Spleen (tissue), 11 donors: Measurements from ENCODE around the gene GNB1. TPM values are rescaled to one million over a fixed set of nuclear protein-coding genes. Genes with fewer than 3 reads are reported as not detected.

Experiments
- DNase-seq: peaks from one replicate; pipeline ENCODE4 v3.0.0-alpha.2; 2020
- H3K27ac ChIP-seq, 8 donors: fragments of 200-600 bp; sonication (generic) in 7 of 8; 1 replicate in 4 of 8; 2 replicates in 4 of 8; pipeline versions ENCODE4 v1.5.0 to v1.8.0; 2016 to 2021; ENCODE audit warnings: inconsistent platforms in 4 of 8, mild to moderate bottlenecking in 4 of 8, moderate library complexity in 1 of 8
- H3K27me3 ChIP-seq, 7 donors: fragments of 200-600 bp; sonication (generic) in 6 of 7; replicated peaks in 1 of 7; 1 replicate in 4 of 7; 2 replicates in 3 of 7; pipeline versions ENCODE4 v1.5.0 to v1.8.0; 2016 to 2021; ENCODE audit warnings: inconsistent platforms in 3 of 7, mild to moderate bottlenecking in 1 of 7
- H3K36me3 ChIP-seq, 6 donors: fragments of 200-600 bp; sonication (generic) in 5 of 6; 1 replicate in 4 of 6; 2 replicates in 2 of 6; pipeline versions ENCODE4 v1.5.0 to v1.8.0; 2016 to 2021; ENCODE audit warnings: inconsistent platforms in 2 of 6
- H3K4me1 ChIP-seq, 6 donors: fragments of 200-600 bp; sonication (generic) in 5 of 6; 1 replicate in 3 of 6; 2 replicates in 3 of 6; pipeline versions ENCODE4 v1.5.0 to v1.8.0; 2016 to 2021; ENCODE audit warnings: inconsistent platforms in 3 of 6
- H3K4me3 ChIP-seq, 8 donors: fragments of 200-600 bp; sonication (generic) in 7 of 8; 1 replicate in 4 of 8; 2 replicates in 4 of 8; pipeline versions ENCODE4 v1.5.0 to v1.8.0; 2016 to 2021; ENCODE audit warnings: inconsistent platforms in 4 of 8, mild to moderate bottlenecking in 4 of 8, moderate library complexity in 2 of 8
- H3K9me3 ChIP-seq, 8 donors: fragments of 200-600 bp; sonication (generic) in 7 of 8; 1 replicate in 4 of 8; 2 replicates in 4 of 8; pipeline versions ENCODE4 v1.5.0 to v1.8.0; 2016 to 2021; ENCODE audit warnings: inconsistent platforms in 4 of 8
- CTCF ChIP-seq, 11 experiments: fragments of 200-600 bp in 7 of 11; fragments of 450-650 bp in 4 of 11; sonication (generic) in 4 of 11; IDR thresholded peaks in 8 of 11; conservative IDR thresholded peaks in 3 of 11; 1 replicate in 7 of 11; 2 replicates in 4 of 11; pipeline versions ENCODE4 v1.4.0 to v1.8.0; 2016 to 2021; ENCODE audit warnings: antibody characterized with exemption in 11 of 11, inconsistent platforms in 4 of 11, mild to moderate bottlenecking in 1 of 11
- POLR2A ChIP-seq, 3 donors: fragments of 450-650 bp; IDR thresholded peaks; one replicate each; pipeline ENCODE4 v1.5.1; 2017; ENCODE audit warnings: antibody characterized with exemption in 3 of 3, mild to moderate bottlenecking in 1 of 3
- POLR2AphosphoS5 ChIP-seq, 3 donors: sonication (generic); formaldehyde crosslinking; IDR thresholded peaks; one replicate each; pipeline ENCODE4 v1.5.1; 2017; ENCODE audit warnings: antibody characterized with exemption in 3 of 3
- WGBS, 5 donors: extraction: QIAGEN DNeasy Blood & Tissue Kit in 3 of 5; methylation state at CpG; one replicate each; pipeline versions ENCODE4 v1.1.5 to v1.1.7; 2013 to 2018; 5-methylcytosine and 5-hydroxymethylcytosine counted together
- intact Hi-C: fragments of 100-400 bp; cut with DNase I; formaldehyde crosslinking; loops from one replicate; pipeline ENCODE4 v1.15.0; 2023; ENCODE audit warnings: low total_unique reads
- polyA plus RNA-seq, 3 donors: library from polyadenylated mRNA; stranded (reverse); fragments of 200-250 nt; gene quantifications; one replicate each; pipeline ENCODE4 v1.2.1, GENCODE V29; 2013
- total RNA-seq, 7 donors: library from RNA; depleted of rRNA in 3 of 7; stranded (reverse); fragments of >200 nt in 3 of 7; fragmentation: NEBNext Ultra II Directional in 4 of 7; extraction: Animal tissue kit (Norgen Biotek cat#: 25700) in 4 of 7; gene quantifications; one replicate each; pipeline versions ENCODE4 v1.1.0 to v1.2.1, GENCODE V29; 2016 to 2021
- donor health status: healthy with polysubstance abuse.
- donor health status: DM: no; HTN: no; CAD: no; lungs with moderate emphysema.
- donor health status: DM: no; HTN: no; CAD: no.
- donor health status: Bipolar disorder and iron deficiency.
- donor health status: healthy.
- donor health status: DM: no; HTN: no; CAD: no.
- donor health status: DM: yes; HTN: yes; CAD: no.

Gene GNB1
- total and polyA plus RNA-seq, 10 donors: 76.0 to 304 (median 214) TPM

DNA sequence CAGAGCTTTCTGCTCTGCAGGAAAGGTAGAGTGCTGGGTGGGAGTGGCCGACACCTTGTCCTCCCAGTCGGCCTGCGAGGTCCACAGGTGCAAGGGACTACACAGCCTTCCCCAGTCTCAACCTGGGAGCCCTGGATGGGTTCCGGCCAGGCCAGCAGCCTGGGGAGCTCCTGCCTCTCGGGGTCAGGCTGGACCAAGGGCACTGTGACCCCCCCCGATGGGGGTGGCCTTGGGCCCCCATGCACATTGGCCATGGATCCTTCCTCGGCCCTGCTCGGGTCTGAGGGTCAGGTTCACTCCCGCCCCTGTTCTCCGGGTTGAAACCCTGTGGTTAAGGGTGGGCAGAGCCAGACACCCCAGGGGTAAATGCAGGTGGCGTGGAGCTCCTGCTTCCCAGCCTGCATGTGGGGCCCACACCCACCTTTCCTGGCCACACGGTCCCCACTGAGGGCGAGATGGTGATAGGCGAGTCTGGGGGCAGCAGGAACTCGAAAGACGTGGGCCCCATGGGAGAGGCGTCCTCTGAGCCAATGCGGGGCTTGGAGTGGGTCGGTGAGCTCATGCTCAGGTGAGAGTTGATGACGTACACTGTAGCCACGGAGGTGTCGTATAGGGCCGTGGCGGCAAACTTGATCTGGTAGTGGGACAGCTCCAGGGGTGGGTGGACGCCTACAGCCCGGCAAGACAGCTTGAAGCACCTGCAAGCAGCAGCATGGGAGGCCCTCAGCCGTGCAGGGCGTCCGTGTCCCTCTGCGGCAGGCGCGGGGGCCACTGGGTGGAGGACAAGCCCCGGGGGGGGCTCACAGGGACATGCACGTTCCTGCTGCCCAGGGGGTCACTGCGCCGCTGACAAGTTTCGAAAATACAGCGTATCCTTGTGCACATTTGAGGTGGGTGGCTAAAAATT, 39.0 kb upstream of the GNB1 start:
- Histone ChIP-seq H3K4me1 (peaks cover 0 to 18% (median 7%) of the 10 kb centered on the region in 6 donors), H3K36me3 (no peaks in the 10 kb centered on the region), H3K4me3 (no peak overlapping the region), H3K27me3 (peaks cover 0 to 6% (median 0%) of the 10 kb centered on the region in 7 donors), H3K9me3 (no peaks in the 10 kb centered on the region), H3K27ac (no peak overlapping the region)
- WGBS, 5 donors: 84 to 87% (median 86%) methylated on average over 30 to 38 of the region's 38 CpGs
- intact Hi-C loops: no loop called here
- no peak for TF ChIP-seq POLR2AphosphoS5 (IDR thresholded peaks at IDR 0.05)
- TF ChIP-seq CTCF (IDR thresholded peaks at IDR 0.05 in 8 of 11, conservative IDR thresholded peaks at IDR 0.05 in 3 of 11): no peak
- TF ChIP-seq POLR2A (IDR thresholded peaks at IDR 0.05): no peak
- peak; percentile 51 for DNase-seq

DNA sequence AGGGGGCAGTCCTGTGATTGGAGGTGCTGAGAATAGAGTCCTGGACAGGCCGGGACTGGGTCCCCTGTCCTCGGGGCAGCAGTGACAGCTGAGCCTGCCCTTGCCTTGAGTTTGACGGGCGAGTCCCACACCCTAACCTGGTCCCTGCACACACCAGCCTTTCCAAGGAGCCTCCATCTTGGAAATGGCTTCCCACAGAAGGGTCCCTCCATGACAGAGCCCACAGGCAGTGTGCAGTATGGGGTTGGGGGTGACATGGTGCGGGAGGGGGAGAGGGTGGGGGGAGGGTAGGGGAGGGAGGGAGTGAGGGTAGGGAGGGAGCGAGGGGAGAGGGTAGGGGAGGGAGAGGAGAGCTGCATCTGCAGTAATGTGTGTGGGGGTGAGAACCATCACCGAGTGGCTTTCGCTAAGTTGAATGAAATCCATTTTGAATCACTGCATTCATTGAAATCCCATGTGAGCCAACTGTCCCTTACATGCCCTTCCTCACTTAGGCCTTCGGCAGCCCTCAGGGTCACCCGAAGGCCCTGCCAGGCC, 38.3 kb upstream of the GNB1 start:
- no peak overlapping the region for H3K27ac ChIP-seq
- no peak overlapping the region for H3K4me3 ChIP-seq
- no peak for DNase-seq
- H3K36me3 ChIP-seq: no peaks in the 10 kb centered on the region
- intact Hi-C loops: no loop called here
- peaks cover 0 to 6% (median 0%) of the 10 kb centered on the region in 7 donors for H3K27me3 ChIP-seq
- H3K4me1 ChIP-seq: peaks cover 0 to 18% (median 7%) of the 10 kb centered on the region in 6 donors
- no peaks in the 10 kb centered on the region for H3K9me3 ChIP-seq
- no peak for TF ChIP-seq POLR2AphosphoS5 (IDR thresholded peaks at IDR 0.05)
- no peak for TF ChIP-seq CTCF (IDR thresholded peaks at IDR 0.05 in 8 of 11, conservative IDR thresholded peaks at IDR 0.05 in 3 of 11)
- no peak for TF ChIP-seq POLR2A (IDR thresholded peaks at IDR 0.05)
- WGBS, 5 donors: 69 to 86% (median 70%) methylated on average over 5 to 10 of the region's 10 CpGs

- WGBS, 5 donors: 58 to 76% (median 67%) methylated on average over 24 to 33 of the region's 34 CpGs
- H3K27me3 ChIP-seq: peaks cover 0 to 6% (median 0%) of the 10 kb centered on the region in 7 donors
- peak overlapping the region in 1 of 8 donors; percentile 54 for H3K27ac ChIP-seq
- no peaks in the 10 kb centered on the region for H3K36me3 ChIP-seq
- H3K4me1 ChIP-seq: peaks cover 0 to 21% (median 9%) of the 10 kb centered on the region in 6 donors
- no peak overlapping the region for H3K4me3 ChIP-seq
- intact Hi-C loops: no loop called here
- peak; percentile 69 for DNase-seq
- TF ChIP-seq POLR2AphosphoS5 (IDR thresholded peaks at IDR 0.05) (no peak), POLR2A (IDR thresholded peaks at IDR 0.05) (no peak), CTCF (IDR thresholded peaks at IDR 0.05 in 8 of 11, conservative IDR thresholded peaks at IDR 0.05 in 3 of 11) (no peak)
- H3K9me3 ChIP-seq: no peaks in the 10 kb centered on the region
Observed at GRCh38 chr1:1928231-1929101, 37.6 kb upstream of the GNB1 start.
